Breast epithelium (tissue), 3 donors: ENCODE measurements around the gene WDR11.

Experiments used
- POLR2A ChIP-seq: fragments of 450-650 bp; IDR thresholded peaks from one replicate; pipeline ENCODE4 v1.6.1; 2016; ENCODE audit warnings: antibody characterized with exemption, mild to moderate bottlenecking, moderate library complexity
- POLR2AphosphoS5 ChIP-seq, 3 donors: sonication (generic); formaldehyde crosslinking; IDR thresholded peaks; one replicate each; pipeline ENCODE4 v1.6.1; 2017; ENCODE audit warnings: antibody characterized with exemption in 3 of 3
- TF ChIP-seq, protein P1 (sequence below), 3 donors: fragments of 450-650 bp; IDR thresholded peaks; one replicate each; pipeline ENCODE4 v1.5.1; 2016 to 2017; ENCODE audit warnings: antibody characterized with exemption in 3 of 3, mild to moderate bottlenecking in 3 of 3, moderate library complexity in 3 of 3

DNA sequence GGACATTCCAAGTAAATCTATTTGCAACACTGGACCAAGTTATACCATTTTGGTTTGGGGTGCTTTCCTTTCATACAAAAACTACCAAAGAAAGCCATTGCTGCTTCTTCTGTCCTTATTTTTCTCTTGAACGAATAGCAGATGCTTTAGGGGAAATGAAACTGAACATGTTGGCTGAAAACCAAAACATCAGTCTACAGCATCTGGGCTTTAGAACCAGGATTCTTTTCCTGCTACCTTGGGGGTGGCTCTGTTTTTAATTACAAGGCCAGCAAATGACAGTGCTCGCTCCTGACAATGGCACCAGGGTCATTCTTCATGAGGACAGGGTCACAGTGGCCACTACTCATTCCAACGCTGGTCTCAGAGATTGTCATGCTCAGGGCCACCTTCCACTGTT lies 80.3 kb downstream of the WDR11 start:
- TF ChIP-seq, protein P1, sequence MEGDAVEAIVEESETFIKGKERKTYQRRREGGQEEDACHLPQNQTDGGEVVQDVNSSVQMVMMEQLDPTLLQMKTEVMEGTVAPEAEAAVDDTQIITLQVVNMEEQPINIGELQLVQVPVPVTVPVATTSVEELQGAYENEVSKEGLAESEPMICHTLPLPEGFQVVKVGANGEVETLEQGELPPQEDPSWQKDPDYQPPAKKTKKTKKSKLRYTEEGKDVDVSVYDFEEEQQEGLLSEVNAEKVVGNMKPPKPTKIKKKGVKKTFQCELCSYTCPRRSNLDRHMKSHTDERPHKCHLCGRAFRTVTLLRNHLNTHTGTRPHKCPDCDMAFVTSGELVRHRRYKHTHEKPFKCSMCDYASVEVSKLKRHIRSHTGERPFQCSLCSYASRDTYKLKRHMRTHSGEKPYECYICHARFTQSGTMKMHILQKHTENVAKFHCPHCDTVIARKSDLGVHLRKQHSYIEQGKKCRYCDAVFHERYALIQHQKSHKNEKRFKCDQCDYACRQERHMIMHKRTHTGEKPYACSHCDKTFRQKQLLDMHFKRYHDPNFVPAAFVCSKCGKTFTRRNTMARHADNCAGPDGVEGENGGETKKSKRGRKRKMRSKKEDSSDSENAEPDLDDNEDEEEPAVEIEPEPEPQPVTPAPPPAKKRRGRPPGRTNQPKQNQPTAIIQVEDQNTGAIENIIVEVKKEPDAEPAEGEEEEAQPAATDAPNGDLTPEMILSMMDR (IDR thresholded peaks at IDR 0.05): no peak
- no peak for TF ChIP-seq POLR2AphosphoS5 (IDR thresholded peaks at IDR 0.05)
- TF ChIP-seq POLR2A: no peak
